Measurements from ENCODE around the gene EPSTI1. TPM values are rescaled to one million over a fixed set of nuclear protein-coding genes. Genes with fewer than 3 reads are reported as not detected.
A peak's percentile ranks its signal among the peaks of the same experiment; 100 is the strongest.

The EPSTI1 gene
- total RNA-seq, 1 experiment from 2014 or later: not detected

DNA sequence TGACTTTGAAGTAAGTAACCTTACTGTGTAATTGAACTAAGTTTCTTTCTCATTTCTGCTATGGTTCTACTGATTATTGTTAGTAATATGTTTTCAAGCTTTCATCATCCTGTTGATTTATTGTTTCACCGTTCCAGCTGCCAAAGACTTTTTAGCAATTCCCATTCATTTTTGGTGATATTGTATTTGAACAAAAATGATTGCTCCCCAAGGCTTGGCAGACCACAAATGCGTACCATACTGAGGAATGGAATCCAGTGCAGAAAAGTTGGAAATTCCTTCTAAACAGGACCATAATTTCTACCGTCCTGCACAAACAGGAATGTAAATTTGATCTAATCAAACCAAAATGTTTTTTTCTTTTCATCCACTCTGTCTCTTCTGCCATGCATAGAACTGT lies 10.7 kb downstream of the EPSTI1 start:
- DNase-seq (ENCODE audit: low spot score): no peak
- in situ Hi-C loops (cut with HindIII; ENCODE audit: low sequenced_read_pairs): no loop called here

DNA sequence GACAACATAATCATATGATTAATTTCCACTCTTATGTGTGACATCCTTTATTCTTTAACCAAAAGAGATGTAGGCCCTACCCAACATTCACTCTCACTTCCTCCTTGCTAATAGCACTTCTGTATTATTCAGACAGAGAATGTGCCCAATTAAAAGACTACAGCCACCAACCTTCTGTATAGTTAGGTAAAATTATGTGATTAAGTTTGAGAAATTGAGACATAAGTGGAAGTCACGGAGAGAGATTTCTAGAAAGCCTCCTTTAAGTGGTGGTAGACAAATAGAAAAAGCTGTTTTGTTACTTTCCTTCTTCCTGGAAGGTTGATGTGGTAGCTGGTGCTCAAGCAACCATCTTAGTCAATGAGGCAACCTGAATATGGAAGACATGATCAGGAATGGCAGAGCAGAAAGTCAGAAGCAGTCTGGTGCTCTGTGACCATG lies 14.8 kb downstream of the EPSTI1 start:
- no peak for DNase-seq (ENCODE audit: low spot score)
- in situ Hi-C loops (cut with HindIII; ENCODE audit: low sequenced_read_pairs): no loop called here

DNA sequence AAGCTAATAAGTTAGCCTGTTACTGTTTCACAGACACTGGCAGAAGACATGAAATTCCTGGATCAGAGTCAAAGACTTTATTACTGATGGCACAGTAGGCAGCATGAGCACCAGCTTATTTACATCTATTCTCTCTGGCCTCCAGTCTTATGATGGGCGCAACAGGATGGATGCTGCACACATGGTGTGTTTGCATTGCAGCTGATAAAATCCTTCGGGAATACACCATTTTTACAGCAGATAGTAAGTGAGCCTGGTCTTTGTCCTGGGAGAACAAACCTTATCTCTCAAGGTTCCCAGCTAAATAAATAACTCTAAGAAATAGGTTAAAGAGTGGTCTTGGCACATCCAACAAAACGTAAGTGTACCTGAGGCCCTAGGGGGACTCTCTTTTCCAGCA lies 16.0 kb downstream of the EPSTI1 start:
- in situ Hi-C loops (cut with HindIII; ENCODE audit: low sequenced_read_pairs): no loop called here
- no peak for DNase-seq (ENCODE audit: low spot score)

DNA sequence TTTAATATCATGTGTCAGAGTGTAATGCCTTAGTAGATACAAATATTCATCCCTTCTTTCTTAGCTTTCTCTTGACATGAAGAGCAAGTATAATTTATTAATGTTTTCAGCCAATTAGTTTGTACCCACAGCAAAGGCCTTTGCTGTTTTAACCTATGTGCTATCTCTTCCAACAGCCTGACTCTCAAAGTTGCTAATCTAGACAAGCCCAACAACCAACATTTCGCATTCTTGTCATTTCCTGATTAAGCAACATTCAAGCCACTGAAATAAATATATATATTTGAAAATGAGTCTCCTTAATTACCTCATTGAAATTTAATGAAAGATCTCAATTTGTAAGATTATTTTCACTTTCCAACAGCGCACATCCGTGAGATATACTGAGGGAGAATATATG lies 18.5 kb downstream of the EPSTI1 start:
- no peak for DNase-seq (ENCODE audit: low spot score)
- in situ Hi-C loops (cut with HindIII; ENCODE audit: low sequenced_read_pairs): no loop called here

DNA sequence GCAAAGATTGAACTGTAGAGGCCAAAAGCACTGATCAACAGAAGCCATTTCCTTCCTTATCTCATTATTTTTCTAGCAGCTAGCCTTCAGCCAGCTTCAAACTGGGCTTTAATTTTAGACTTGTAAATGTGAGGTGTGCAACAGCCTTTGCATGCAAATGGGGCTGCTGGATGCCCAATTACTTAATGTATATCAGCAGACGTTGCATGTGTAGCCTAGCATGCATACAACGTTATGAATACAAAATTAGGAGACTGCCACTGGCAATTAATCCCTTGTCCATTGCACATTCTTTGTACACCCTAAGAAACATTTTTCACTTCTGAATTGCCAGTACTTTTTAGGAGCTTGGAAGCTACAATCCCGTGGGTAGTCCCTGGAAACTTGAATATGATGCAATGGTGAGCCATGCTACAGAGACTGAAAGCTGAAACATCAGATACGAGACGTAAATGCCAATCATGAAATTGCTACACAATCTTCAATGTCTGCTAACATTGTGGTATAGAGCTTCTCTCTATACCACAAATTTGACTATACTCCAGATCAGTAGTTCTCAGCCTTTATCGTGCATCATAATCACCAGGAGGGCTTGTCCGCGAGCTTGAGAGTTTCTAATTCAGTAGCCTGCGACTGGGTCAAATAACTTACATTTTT lies 20.2 kb downstream of the EPSTI1 start:
- DNase-seq (ENCODE audit: low spot score): no peak
- in situ Hi-C loops (cut with HindIII; ENCODE audit: low sequenced_read_pairs): no loop called here

DNA sequence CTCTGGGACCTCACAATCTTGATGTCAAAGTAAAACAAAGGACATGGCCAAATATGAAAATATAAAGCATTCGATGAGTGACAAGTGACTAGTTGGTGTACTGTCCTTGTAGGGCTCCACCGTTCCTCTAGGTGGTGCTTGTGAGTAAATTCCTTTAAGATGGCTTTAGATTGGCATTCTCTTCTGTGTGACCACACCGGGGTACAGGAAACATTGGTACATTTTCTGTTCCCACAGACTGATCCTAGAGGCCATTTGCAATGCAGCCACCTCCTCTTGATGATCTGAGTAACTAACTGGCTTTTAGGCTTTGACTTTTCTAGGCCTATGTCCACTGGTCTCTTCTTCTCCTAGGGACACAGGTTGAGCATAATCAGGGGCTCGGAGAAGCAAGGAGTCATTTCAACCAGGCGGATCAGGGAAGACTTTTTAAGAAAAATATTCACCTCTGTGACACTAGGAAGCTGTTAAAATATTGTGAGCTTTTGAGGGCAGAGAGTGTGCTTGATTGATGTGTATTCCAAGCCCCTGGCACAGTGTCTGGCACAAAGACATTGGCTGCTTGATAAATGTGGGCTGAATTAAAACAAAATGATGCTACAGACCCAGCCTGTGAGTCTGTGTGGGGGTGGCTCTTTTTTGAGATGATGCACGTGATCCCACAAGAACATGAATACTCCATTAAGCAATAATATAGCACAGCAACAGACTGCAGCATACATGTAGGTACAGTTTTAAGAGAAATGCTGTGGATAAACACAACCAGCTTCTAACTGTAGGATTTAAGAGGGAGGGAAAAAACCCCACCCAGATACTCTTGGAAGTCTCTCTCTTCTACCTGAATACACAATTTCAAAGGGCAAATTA lies 21.0 kb downstream of the EPSTI1 start:
- in situ Hi-C loops (cut with HindIII; ENCODE audit: low sequenced_read_pairs): no loop called here
- DNase-seq (ENCODE audit: low spot score): peak; percentile 37

DNA sequence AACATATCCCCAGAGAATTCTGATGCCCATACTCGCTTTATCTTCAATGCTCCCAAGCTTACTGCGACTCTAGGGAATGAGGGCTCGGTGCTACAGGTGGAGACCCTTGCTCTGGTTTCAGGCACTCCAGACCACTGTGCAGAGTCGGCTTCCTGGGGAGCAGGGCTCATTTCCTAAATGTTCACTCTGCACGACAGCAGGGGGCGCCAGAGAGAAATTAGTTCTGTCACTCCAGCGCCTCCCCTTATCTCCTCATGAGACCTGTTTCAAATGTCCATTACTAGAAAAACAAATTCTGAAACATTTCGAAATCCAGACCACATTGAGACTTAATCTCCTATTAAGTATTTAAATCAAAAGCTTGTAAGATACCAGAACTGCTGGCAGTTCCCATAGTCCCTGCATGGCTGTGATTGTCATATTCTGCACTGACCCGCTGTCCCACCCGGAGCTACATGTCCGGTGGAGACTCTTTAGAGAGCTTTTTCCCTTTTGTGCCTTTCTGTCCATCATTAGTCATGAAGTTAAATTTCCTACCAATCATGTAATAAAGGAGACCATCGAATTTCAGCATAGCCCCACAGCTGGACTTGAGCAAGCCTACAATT lies 22.4 kb downstream of the EPSTI1 start:
- DNase-seq (ENCODE audit: low spot score): peak; percentile 58
- in situ Hi-C loops (cut with HindIII; ENCODE audit: low sequenced_read_pairs): no loop called here

DNA sequence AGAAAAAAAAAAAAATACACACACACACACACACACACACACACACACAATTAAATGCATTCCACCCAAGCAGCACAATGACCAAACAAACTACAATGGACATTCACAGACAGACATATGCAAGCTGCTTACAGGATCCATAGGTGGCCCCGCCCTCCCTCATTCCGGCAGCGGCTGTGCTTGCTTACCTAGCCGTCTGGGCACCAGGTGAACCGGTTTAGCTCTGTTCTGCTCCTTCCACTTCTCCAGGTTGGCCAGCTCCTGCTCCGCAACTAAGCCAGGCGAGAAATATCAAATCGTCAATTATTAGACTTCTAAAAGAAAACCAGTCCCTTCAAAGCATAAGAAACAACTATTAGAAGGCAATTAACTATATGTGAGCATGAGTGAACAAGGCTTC lies 23.1 kb downstream of the EPSTI1 start:
- no peak for DNase-seq (ENCODE audit: low spot score)
- in situ Hi-C loops (cut with HindIII; ENCODE audit: low sequenced_read_pairs): no loop called here

DNA sequence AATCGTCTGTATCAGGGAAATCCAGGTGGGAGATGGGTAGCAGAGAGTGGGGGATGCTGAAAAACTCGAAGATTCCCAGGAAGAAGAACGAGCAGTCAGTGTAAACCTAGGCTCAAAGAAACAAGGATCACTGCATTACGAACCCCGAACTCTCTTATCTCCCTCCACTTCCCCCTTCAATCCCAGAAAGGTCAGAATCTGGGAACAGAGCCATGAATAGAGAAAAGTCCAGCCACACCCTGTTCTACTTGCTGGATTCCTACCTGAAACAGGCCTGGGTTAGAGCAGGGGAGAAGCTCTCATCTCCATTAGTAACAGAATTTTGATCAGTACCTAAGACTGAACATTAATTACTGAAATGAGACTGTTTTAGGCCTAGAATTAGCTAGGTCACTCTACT lies 24.4 kb downstream of the EPSTI1 start:
- in situ Hi-C loops (cut with HindIII; ENCODE audit: low sequenced_read_pairs): no loop called here
- no peak for DNase-seq (ENCODE audit: low spot score)

DNA sequence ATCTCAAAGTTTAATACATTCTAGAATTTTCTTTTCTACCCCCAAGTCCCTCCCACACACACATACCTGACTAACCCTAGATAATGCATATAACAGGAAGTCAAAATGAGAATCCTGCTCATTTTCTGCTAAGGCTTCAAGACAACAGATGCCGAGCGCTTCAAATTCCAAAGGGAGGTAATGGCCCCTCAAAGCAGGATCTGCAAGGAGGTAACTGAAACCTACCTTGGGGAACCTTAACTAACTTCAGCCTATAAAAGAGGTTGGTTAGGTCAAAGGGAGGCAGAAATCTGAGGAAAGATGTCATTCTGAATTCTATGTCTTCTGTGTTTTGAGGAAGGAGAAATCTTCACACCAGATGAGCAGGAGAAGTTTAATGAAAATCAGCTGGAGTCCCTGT lies 26.8 kb downstream of the EPSTI1 start:
- in situ Hi-C loops (cut with HindIII; ENCODE audit: low sequenced_read_pairs): no loop called here
- no peak for DNase-seq (ENCODE audit: low spot score)

DNA sequence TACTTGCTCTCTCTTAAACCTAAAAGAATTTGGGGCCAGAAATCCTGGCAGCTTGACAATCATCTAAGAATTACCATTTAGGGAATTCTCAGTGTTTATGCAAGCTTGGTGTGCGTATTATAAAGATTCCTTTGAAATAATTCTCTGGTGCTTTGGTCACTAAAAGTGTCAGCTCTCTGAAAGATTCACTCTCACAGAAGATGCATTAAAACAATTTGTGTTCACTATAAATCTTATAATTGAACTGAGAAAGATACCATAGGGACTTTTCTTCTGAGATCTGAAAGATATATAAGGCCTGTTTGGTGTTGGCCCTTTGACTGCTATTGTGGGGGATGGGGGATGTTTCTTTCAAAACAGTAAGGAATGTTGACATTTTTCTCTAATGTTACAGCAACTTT lies 27.3 kb downstream of the EPSTI1 start:
- DNase-seq (ENCODE audit: low spot score): no peak
- in situ Hi-C loops (cut with HindIII; ENCODE audit: low sequenced_read_pairs): no loop called here

DNA sequence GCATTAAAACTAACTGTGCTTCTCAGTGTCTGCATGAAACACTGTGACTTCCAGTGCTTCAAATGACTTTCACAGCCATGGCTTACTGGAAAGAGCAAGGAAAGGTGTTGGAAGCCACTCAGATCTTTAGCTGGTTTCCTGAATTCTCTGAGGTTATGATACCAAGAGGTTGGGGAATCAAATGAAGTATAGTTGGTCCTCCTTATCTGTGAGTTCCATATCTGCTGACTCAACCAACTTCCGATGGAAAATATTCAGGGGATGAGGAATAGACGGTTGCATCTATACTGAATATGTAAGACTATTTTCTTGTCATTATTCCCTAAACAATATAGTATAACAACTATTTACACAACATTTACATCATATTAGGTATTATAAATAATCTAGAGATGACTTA lies 32.4 kb downstream of the EPSTI1 start:
- no peak for DNase-seq (ENCODE audit: low spot score)
- in situ Hi-C loops (cut with HindIII; ENCODE audit: low sequenced_read_pairs): no loop called here

DNA sequence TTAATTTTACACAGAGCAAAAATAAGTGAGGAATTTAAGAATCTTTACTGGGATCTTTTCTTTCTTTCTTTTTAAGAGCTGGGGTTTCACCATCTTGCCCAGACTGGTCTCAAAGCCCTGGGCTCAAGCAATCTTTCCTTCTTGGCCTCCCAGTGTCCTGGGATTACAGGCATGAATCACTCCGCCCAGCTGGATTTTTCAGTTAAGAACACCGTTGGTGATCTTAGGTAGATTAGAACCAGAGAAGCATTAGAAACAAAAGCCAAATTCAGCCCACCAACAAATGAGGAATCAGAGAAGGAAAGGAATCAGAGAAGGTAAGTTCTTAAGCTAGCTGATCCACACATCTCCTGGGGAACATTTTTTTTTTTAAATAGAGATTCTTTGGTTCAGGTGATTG lies 34.2 kb downstream of the EPSTI1 start:
- DNase-seq (ENCODE audit: low spot score): no peak
- in situ Hi-C loops (cut with HindIII; ENCODE audit: low sequenced_read_pairs): no loop called here

DNA sequence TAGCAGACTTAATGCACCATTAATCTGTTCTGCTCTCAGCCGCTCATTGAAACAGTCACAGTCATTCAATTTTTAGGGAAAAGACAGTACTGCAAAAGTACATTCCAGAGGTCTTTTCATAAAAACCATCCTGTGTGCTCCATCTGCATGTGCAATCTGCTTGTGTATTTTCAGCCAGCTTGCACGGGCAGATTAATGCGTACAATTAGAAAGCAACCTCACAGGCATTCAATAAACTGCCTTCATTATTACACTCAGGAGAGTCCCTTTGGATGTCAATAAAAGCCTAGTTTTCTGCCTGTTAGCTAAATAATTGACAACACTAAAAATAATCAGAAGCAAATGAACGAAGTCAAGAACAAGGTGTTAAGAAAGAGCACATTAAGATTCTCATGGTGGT lies 41.9 kb downstream of the EPSTI1 start:
- DNase-seq (ENCODE audit: low spot score): peak; percentile 14
- in situ Hi-C loops (cut with HindIII; ENCODE audit: low sequenced_read_pairs): no loop called here

DNA sequence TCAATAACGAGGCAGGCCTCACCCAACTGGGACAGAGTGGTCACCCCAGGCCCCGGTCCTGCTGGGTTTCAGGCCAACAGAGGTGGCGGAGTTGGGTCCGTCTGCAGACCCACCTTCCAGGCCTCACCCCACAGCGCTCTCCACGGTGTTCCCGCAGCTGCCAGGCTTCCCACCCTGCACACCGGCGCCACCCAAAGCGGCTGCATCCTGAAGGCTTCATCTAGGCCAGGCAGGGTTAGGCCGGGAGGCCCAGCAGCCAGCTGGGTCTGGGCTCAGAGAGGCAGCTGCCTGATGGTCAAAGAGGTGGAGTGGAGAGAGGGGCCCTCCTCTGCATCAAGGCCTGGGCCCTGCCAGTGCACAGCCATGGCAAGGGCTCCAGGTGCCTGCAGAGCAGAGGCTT lies 44.1 kb downstream of the EPSTI1 start:
- in situ Hi-C loops (cut with HindIII; ENCODE audit: low sequenced_read_pairs): no loop called here
- no peak for DNase-seq (ENCODE audit: low spot score)

DNA sequence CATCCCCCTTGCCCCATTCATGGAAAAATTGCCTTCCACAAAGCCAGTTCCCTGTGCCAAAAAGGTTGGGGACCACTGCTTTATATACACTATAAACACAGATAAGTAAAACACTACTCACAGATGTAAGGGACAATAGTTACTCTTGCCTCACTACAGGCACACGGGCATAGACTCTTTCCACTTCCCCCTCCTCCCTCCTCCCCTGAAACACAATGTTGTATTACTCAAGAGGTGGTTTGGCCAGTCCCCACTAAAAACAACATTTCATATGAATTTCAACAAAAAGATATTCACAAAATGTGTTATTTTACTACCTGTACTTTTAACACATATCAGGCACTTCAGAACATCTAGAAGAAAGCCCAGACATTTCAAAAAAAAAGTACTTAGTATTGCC lies 45.1 kb downstream of the EPSTI1 start:
- in situ Hi-C loops (cut with HindIII; ENCODE audit: low sequenced_read_pairs): no loop called here

DNA sequence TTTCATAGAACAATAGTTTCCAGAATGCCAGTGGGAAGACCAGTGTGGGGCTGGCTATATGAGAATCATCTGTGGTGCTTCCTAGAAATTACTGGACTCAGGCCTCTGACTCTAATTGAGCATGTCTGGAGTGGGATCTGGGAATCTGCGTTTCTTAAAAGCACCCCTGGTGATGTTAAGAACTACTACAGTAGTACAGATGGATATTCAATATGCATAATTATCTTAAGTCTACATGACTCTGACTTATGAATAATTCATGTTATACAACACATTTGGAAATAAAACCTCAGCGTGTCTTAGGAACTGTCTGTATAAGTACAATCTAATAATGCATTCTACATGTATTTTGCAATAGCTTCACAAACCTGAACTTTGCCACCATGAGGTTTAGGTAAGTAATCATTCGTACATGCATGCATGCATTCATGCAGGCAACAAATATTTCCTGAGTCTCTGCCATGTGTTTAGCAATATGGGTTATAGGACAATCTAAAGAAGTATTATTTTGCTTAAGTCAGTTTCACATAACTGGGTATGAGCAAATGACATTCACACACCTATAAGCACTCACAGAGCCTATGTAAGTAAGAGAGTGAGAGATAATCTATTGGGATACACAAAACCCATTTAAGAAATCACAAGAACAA lies 62.0 kb downstream of the EPSTI1 start:
- in situ Hi-C loops (cut with HindIII; ENCODE audit: low sequenced_read_pairs): no loop called here
- DNase-seq (ENCODE audit: low spot score): no peak

More for the DNA sequence above, 45.1 kb downstream of the EPSTI1 start:
- DNase-seq (ENCODE audit: low spot score): no peak

DNA sequence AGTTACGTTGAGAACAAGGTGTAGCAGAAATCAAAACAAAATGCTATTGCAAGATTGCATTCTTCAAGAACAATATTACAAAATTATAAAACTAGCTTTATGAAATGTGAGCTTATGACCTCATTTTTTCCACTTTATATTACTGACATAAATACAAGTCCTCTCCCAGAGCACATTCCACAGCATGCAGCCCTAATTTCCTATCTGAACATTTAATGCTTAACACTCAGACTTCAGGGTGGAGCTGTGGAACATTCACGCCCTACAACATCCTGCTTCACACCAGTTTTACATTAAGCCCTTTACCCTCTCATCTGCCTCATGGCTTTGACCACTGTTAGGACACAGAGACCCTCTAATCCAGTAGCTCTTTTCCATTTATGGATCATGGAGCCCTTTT lies 65.5 kb downstream of the EPSTI1 start:
- no peak for DNase-seq (ENCODE audit: low spot score)
- in situ Hi-C loops (cut with HindIII; ENCODE audit: low sequenced_read_pairs): no loop called here

DNA sequence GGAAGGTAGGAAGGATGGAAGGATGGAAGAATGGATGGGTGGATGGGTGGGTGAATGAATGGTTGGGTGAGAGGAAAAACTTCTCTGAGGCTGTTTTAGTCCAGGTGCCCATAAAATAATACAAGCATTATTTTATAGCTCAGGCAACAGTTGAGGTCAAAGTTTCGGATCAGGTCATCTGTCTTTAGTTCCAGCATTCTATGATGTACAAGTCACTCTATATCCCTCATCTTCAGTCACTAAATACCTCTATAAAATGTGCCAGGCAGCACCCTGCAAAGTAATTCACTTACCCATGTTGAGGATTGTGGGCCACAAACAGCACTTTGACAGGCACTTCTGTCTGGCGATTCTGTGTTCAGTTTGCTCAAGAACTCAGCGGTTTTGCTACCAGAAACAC lies 66.0 kb downstream of the EPSTI1 start:
- DNase-seq (ENCODE audit: low spot score): no peak

DNA sequence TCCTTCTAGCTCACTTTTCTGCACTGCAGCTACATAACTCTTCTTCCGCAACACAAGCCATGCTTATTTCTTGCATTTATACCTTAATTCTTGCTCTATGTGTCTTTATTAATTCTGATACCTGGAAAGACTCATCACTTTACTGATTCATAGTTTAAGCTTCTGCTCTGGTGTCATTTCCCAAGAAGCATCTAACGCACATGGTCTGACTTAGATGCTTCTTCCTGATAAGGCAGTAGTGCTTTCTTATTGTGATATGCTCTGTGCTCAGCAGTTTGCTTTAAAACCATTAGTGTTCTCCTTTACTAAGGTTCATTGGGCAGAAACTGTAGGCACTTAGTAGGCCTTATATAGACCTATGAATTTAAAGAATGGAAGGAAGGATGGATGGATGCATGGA lies 66.4 kb downstream of the EPSTI1 start:
- DNase-seq (ENCODE audit: low spot score): no peak
- in situ Hi-C loops (cut with HindIII; ENCODE audit: low sequenced_read_pairs): no loop called here

More for the DNA sequence above, 66.0 kb downstream of the EPSTI1 start:
- in situ Hi-C loops (cut with HindIII; ENCODE audit: low sequenced_read_pairs): no loop called here
